HL-60 (cell line): Measurements from ENCODE around the gene ST6GALNAC3.

Experiments
- DNase-seq, 2 experiments: peaks; one replicate each; pipeline ENCODE4 v3.0.0-alpha.2; 2010 to 2020; ENCODE audit warnings: low read depth in 1 of 2, low spot score in 1 of 2
- H3K27ac ChIP-seq: fragments of 250-450 bp; sonication (Bioruptor Pico); replicated peaks from 2 replicates; pipeline ENCODE4 v1.5.1; 2020; ENCODE audit warnings: mild to moderate bottlenecking, moderate library complexity
- H3K27me3 ChIP-seq: fragments of 250-450 bp; sonication (Bioruptor Pico); 2 replicates; pipeline ENCODE4 v1.5.1; 2021; ENCODE audit warnings: mild to moderate bottlenecking, moderate library complexity; ENCODE audit not compliant: insufficient read depth, poor library complexity, severe bottlenecking
- H3K4me3 ChIP-seq: replicated peaks from 2 replicates; pipeline ENCODE4 v1.5.1; 2011; ENCODE audit warnings: mild to moderate bottlenecking, control low read depth, low read length; ENCODE audit not compliant: insufficient read depth
- CTCF ChIP-seq: IDR thresholded peaks from one replicate; pipeline ENCODE4 v1.5.1; 2011; ENCODE audit warnings: low read length, control low read depth, inconsistent platforms; ENCODE audit not compliant: insufficient read depth
- GABPA ChIP-seq: IDR thresholded peaks from 2 replicates; pipeline ENCODE4 v1.6.1; 2012; ENCODE audit warnings: low read depth
- POLR2AphosphoS5 ChIP-seq: IDR thresholded peaks from 2 replicates; pipeline ENCODE4 v1.6.1; 2012; ENCODE audit warnings: low read depth
- REST ChIP-seq: IDR thresholded peaks from 2 replicates; pipeline ENCODE4 v1.6.1; 2012; ENCODE audit warnings: low read depth; ENCODE audit not compliant: insufficient replicate concordance
- SPI1 ChIP-seq: IDR thresholded peaks from 2 replicates; pipeline ENCODE4 v1.6.1; 2012; ENCODE audit warnings: low read depth, mild to moderate bottlenecking, borderline replicate concordance

The ST6GALNAC3 gene

GRCh38 chr1:76500116-76500515 is 425.6 kb downstream of the ST6GALNAC3 start:
- no peak for DNase-seq
- H3K4me3 ChIP-seq: no peak overlapping the region
- no peak overlapping the region for H3K27ac ChIP-seq
- H3K27me3 ChIP-seq: no peaks in the 10 kb centered on the region
- no peak for TF ChIP-seq CTCF
- no peak for TF ChIP-seq SPI1
- no peak for TF ChIP-seq POLR2AphosphoS5
- TF ChIP-seq GABPA: no peak
- no peak for TF ChIP-seq REST

- no peak overlapping the region for H3K27ac ChIP-seq
- no peaks in the 10 kb centered on the region for H3K27me3 ChIP-seq
- DNase-seq: no peak
- no peak for TF ChIP-seq REST
- TF ChIP-seq POLR2AphosphoS5: no peak
- no peak for TF ChIP-seq SPI1
- TF ChIP-seq GABPA: no peak
- TF ChIP-seq CTCF: no peak
- H3K4me3 ChIP-seq: no peak overlapping the region
Measured at GRCh38 chr1:76501136-76501535, 426.6 kb downstream of the ST6GALNAC3 start.

- no peak for DNase-seq
- no peaks in the 10 kb centered on the region for H3K27me3 ChIP-seq
- H3K4me3 ChIP-seq: no peak overlapping the region
- H3K27ac ChIP-seq: no peak overlapping the region
- peak; percentile 70 for TF ChIP-seq GABPA
- TF ChIP-seq CTCF: no peak
- peak; percentile 57; the same call in 1 of the 2 replicates for TF ChIP-seq SPI1
- no peak for TF ChIP-seq REST
Measured at GRCh38 chr1:76501586-76502219, 427.2 kb downstream of the ST6GALNAC3 start.
